ENCODE results near the gene RGS5. TPM values are rescaled to one million over a fixed set of nuclear protein-coding genes. Genes with fewer than 3 reads are reported as not detected.

The RGS5 gene
- polyA plus RNA-seq, 1 donor from 2014 or later = 4.4 TPM

- Mint-ChIP-seq H3K4me3 (no peak overlapping the region), H3K36me3 (no peaks in the 10 kb centered on the region), H3K4me1 (no peaks in the 10 kb centered on the region), H3K27me3 (peaks cover 2% of the 10 kb centered on the region), H3K9me3 (peaks cover 0 to 3% (median 0%) of the 10 kb centered on the region in 3 donors), H3K27ac (no peak overlapping the region)
Observed at GRCh38 chr1:163094182-163094581, 108.5 kb downstream of the RGS5 start.

- no peaks in the 10 kb centered on the region for H3K4me1 Mint-ChIP-seq
- H3K27me3 Mint-ChIP-seq = peaks cover 2% of the 10 kb centered on the region
- peaks cover 0 to 3% (median 0%) of the 10 kb centered on the region in 3 donors for H3K9me3 Mint-ChIP-seq
- H3K27ac Mint-ChIP-seq = no peak overlapping the region
- no peak overlapping the region for H3K4me3 Mint-ChIP-seq
- H3K36me3 Mint-ChIP-seq = no peaks in the 10 kb centered on the region
Observed at GRCh38 chr1:163093579-163093978, 109.1 kb downstream of the RGS5 start.

DNA sequence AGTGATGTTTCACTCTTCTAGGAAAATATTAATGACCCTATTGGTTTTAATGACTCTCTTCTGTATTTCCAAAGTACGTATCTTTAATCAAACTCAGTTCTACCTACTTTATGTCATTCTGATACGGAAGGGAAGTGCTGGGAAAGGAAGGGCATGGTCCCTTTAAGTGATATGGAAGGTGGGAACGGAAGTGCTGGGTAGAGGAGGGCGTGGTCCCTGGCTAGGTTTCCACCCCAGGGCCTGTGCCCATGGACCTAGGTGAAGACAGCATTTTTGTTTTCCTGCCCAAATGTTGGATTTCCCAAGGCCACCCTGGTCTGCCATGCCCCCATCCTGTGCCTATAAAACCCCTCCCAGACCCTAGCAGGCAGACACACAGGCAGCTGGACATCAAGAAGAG lies 109.5 kb downstream of the RGS5 start:
- H3K4me3 Mint-ChIP-seq = no peak overlapping the region
- no peak overlapping the region for H3K27ac Mint-ChIP-seq
- peaks cover 2% of the 10 kb centered on the region for H3K27me3 Mint-ChIP-seq
- no peaks in the 10 kb centered on the region for H3K36me3 Mint-ChIP-seq
- H3K9me3 Mint-ChIP-seq = peaks cover 0 to 3% (median 0%) of the 10 kb centered on the region in 3 donors
- H3K4me1 Mint-ChIP-seq = no peaks in the 10 kb centered on the region

Other genes starting within 250 kb of the RGS5 start
- not detected for gene RGS4, start 133.6 kb downstream of the RGS5 start, polyA plus RNA-seq
- 1.2 TPM for gene NUF2, start 119.0 kb upstream of the RGS5 start, polyA plus RNA-seq